Measurements from ENCODE around the gene PIP5K1B. TPM values are rescaled to one million over a fixed set of nuclear protein-coding genes. Genes with fewer than 3 reads are reported as not detected.

PIP5K1B gene
- total and polyA plus RNA-seq, 4 donors, result 0.09 to 30.9 (median 0.29) TPM

DNA sequence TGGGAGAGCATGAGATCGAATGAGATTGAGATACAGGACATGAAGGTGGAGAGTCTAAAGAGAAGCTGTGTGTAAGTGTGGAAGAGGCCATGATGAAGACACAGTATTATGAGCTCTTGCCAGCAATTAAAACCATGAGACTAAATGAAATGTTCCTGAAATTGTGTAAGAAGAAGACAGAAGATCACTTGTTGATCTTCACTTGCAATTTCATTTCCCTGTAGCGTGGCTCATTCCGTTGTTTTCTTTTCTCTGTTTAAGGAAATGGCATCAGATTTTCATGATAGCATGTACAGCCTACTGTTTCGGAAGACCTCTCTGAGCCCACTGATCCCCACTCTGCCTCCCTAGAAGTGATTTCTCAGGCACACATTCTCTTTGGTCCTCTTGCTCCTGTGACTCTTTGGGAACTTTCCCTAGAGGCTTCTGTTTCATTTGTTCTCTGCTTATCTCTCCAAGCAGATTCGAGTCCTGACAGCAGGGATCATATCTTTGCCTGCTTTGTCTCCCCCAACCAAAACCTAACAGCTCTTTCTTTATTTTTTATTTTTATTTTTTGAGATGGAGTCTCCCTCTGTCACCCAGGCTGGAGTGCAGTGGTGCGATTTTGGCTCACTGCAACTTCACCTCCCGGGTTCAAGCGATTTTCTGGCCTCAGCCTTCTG is 16.8 kb downstream of the PIP5K1B start:
- no peak overlapping the region for H3K4me3 ChIP-seq (ENCODE audit: low read depth in 1 of 3, low read length in 3 of 3)
- H3K27ac ChIP-seq (ENCODE audit: low read depth in 1 of 2, low read length in 2 of 2), result no peak overlapping the region
- TF ChIP-seq NR2F2 (IDR thresholded peaks at IDR 0.05) (no peak), HNF4G (IDR thresholded peaks at IDR 0.05) (no peak)
- TF ChIP-seq, protein P1, sequence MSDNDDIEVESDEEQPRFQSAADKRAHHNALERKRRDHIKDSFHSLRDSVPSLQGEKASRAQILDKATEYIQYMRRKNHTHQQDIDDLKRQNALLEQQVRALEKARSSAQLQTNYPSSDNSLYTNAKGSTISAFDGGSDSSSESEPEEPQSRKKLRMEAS (IDR thresholded peaks at IDR 0.05), result no peak
- no peaks in the 10 kb centered on the region for H3K4me1 ChIP-seq (ENCODE audit: control insufficient read depth in 4 of 4, insufficient read depth in 4 of 4, low read length in 3 of 4)
- H3K9ac ChIP-seq (ENCODE audit: low read depth in 1 of 2, low read length in 2 of 2), result no peak overlapping the region
- DNase-seq (ENCODE audit: low spot score), result no peak
- H3K27me3 ChIP-seq (ENCODE audit: control insufficient read depth in 4 of 4, insufficient read depth in 4 of 4, low read length in 3 of 4), result peaks cover 0 to 4% (median 0%) of the 10 kb centered on the region in 4 donors
- peaks cover 0 to 3% (median 0%) of the 10 kb centered on the region in 4 donors for H3K9me3 ChIP-seq (ENCODE audit: control insufficient read depth in 4 of 4, low read length in 3 of 4)
- H3K36me3 ChIP-seq (ENCODE audit: control insufficient read depth in 4 of 4, insufficient read depth in 3 of 4, low read depth in 1 of 4, low read length in 3 of 4), result no peaks in the 10 kb centered on the region
- WGBS, result 83% methylated on average over 8 of the region's 8 CpGs

- H3K9me3 ChIP-seq (ENCODE audit: control insufficient read depth in 4 of 4, low read length in 3 of 4), result peaks cover 0 to 3% (median 0%) of the 10 kb centered on the region in 4 donors
- no peaks in the 10 kb centered on the region for H3K36me3 ChIP-seq (ENCODE audit: control insufficient read depth in 4 of 4, insufficient read depth in 3 of 4, low read depth in 1 of 4, low read length in 3 of 4)
- H3K27me3 ChIP-seq (ENCODE audit: control insufficient read depth in 4 of 4, insufficient read depth in 4 of 4, low read length in 3 of 4), result peaks cover 0 to 10% (median 0%) of the 10 kb centered on the region in 4 donors
- H3K4me3 ChIP-seq (ENCODE audit: low read depth in 1 of 3, low read length in 3 of 3), result no peak overlapping the region
- H3K9ac ChIP-seq (ENCODE audit: low read depth in 1 of 2, low read length in 2 of 2), result no peak overlapping the region
- DNase-seq (ENCODE audit: low spot score), result no peak
- no peak overlapping the region for H3K27ac ChIP-seq (ENCODE audit: low read depth in 1 of 2, low read length in 2 of 2)
- 70% methylated on average over 3 of the region's 3 CpGs for WGBS
- TF ChIP-seq REST (IDR thresholded peaks at IDR 0.05) (no peak), RXRA (IDR thresholded peaks at IDR 0.05) (no peak), ATF3 (IDR thresholded peaks at IDR 0.05) (no peak), HNF4A (conservative IDR thresholded peaks at IDR 0.05) (no peak), HNF4G (IDR thresholded peaks at IDR 0.05) (no peak), FOXA1 (IDR thresholded peaks at IDR 0.05) (no peak), YY1 (IDR thresholded peaks at IDR 0.05) (no peak), NR2F2 (IDR thresholded peaks at IDR 0.05) (no peak)
- TF ChIP-seq, protein P1 (IDR thresholded peaks at IDR 0.05), result no peak
- TF ChIP-seq, protein P2, sequence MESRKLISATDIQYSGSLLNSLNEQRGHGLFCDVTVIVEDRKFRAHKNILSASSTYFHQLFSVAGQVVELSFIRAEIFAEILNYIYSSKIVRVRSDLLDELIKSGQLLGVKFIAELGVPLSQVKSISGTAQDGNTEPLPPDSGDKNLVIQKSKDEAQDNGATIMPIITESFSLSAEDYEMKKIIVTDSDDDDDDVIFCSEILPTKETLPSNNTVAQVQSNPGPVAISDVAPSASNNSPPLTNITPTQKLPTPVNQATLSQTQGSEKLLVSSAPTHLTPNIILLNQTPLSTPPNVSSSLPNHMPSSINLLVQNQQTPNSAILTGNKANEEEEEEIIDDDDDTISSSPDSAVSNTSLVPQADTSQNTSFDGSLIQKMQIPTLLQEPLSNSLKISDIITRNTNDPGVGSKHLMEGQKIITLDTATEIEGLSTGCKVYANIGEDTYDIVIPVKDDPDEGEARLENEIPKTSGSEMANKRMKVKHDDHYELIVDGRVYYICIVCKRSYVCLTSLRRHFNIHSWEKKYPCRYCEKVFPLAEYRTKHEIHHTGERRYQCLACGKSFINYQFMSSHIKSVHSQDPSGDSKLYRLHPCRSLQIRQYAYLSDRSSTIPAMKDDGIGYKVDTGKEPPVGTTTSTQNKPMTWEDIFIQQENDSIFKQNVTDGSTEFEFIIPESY (IDR thresholded peaks at IDR 0.05), result no peak
- H3K4me1 ChIP-seq (ENCODE audit: control insufficient read depth in 4 of 4, insufficient read depth in 4 of 4, low read length in 3 of 4), result no peaks in the 10 kb centered on the region
Measured at GRCh38 chr9:68725070-68725469, 20.0 kb downstream of the PIP5K1B start.

GRCh38 chr9:68726489-68726888 is 21.4 kb downstream of the PIP5K1B start:
- Histone ChIP-seq H3K27ac (ENCODE audit: low read depth in 1 of 2, low read length in 2 of 2) (no peak overlapping the region), H3K9me3 (ENCODE audit: control insufficient read depth in 4 of 4, low read length in 3 of 4) (peaks cover 0 to 3% (median 0%) of the 10 kb centered on the region in 4 donors), H3K4me1 (ENCODE audit: control insufficient read depth in 4 of 4, insufficient read depth in 4 of 4, low read length in 3 of 4) (no peaks in the 10 kb centered on the region), H3K9ac (ENCODE audit: low read depth in 1 of 2, low read length in 2 of 2) (no peak overlapping the region), H3K4me3 (ENCODE audit: low read depth in 1 of 3, low read length in 3 of 3) (no peak overlapping the region), H3K27me3 (ENCODE audit: control insufficient read depth in 4 of 4, insufficient read depth in 4 of 4, low read length in 3 of 4) (peaks cover 0 to 11% (median 0%) of the 10 kb centered on the region in 4 donors), H3K36me3 (ENCODE audit: control insufficient read depth in 4 of 4, insufficient read depth in 3 of 4, low read depth in 1 of 4, low read length in 3 of 4) (no peaks in the 10 kb centered on the region)
- TF ChIP-seq CTCF (IDR thresholded peaks at IDR 0.05; ENCODE audit: low read depth, low read length, missing input control), result no peak
- TF ChIP-seq HNF4A (conservative IDR thresholded peaks at IDR 0.05), result no peak
- no peak for TF ChIP-seq RAD21 (IDR thresholded peaks at IDR 0.05)
- TF ChIP-seq, protein P1 (IDR thresholded peaks at IDR 0.05), result no peak
- TF ChIP-seq FOXA1 (IDR thresholded peaks at IDR 0.05), result no peak
- no peak for TF ChIP-seq HNF4G (IDR thresholded peaks at IDR 0.05)
- no peak for TF ChIP-seq NR2F2 (IDR thresholded peaks at IDR 0.05)
- no peak for DNase-seq (ENCODE audit: low spot score)
- 81% methylated on average over 5 of the region's 5 CpGs for WGBS
